ENCODE measurements around the gene GABRQ.

GABRQ gene

GRCh38 chrX:152637649-152638442 is at the start of gene GABRQ:
TSS of gene GABRQ (plus strand) at chrX:152637895. CDS start at chrX:152638203, 308 bp downstream.
- TF ChIP-seq, protein P1, sequence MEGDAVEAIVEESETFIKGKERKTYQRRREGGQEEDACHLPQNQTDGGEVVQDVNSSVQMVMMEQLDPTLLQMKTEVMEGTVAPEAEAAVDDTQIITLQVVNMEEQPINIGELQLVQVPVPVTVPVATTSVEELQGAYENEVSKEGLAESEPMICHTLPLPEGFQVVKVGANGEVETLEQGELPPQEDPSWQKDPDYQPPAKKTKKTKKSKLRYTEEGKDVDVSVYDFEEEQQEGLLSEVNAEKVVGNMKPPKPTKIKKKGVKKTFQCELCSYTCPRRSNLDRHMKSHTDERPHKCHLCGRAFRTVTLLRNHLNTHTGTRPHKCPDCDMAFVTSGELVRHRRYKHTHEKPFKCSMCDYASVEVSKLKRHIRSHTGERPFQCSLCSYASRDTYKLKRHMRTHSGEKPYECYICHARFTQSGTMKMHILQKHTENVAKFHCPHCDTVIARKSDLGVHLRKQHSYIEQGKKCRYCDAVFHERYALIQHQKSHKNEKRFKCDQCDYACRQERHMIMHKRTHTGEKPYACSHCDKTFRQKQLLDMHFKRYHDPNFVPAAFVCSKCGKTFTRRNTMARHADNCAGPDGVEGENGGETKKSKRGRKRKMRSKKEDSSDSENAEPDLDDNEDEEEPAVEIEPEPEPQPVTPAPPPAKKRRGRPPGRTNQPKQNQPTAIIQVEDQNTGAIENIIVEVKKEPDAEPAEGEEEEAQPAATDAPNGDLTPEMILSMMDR (IDR thresholded peaks at IDR 0.05; ENCODE audit: insufficient read depth, missing control alignments): no peak
- FAIRE-seq (no peak), DNase-seq (ENCODE audit: insufficient read length, low spot score) (no peak)

DNA sequence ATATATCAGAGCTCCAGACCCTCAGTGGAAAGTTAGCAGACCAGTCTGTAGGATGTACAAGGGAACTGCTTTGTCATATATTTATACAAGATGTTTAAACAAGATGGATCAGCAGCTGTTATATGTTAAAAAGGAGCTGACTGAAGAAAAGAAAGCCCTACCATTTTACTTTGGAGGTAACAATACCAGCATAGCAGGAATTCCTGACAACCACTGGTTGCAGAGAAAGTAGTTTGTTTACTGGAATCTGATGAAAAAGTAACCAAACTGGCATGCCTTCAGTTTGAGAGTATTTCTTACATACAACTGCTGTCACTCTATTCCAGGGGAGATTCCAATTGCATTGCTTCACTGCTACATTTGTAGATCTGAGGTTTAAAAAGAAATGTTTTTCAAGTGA is 49.5 kb upstream of the GABRQ start:
- DNase-seq (ENCODE audit: insufficient read length, low spot score): no peak
- TF ChIP-seq, protein P1 (IDR thresholded peaks at IDR 0.05; ENCODE audit: insufficient read depth, missing control alignments): no peak
- FAIRE-seq: no peak

DNA sequence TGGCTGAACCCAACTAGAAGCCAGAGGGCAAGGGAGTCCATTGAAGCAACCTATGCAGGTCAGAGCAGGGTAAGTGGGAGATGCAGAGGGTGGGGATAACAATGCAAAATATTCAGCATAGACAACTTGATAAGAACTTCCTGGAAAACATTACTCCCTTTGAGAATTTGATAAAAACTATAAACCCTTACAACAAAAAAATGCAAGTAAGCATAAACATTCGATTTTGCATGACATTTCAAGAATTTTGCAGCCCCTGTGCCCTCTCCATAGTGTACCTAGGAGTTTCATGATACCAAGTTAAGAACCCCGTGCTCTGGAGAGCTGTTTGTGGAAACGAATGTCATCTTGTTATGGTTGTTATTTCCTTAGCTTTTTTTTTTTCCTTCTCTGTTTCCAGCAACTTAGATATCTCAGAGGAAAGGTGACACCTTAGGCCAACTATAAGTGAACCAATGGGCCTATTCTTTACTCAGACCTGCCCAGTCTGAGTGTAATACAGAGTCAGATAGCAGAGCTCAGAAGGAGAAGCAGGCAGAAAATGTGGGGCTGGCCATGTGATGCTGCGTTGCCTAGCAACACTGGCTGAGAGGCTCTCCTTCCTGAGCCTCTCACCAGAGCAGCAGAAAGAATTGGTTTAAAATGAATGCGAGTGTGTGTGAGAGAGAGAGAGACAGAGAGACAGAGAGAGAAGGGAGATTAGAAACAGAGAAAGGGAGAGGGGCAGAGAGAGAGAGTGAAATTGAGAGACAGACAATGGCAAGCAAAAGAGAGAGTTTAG is 36.7 kb upstream of the GABRQ start:
- TF ChIP-seq, protein P1 (IDR thresholded peaks at IDR 0.05; ENCODE audit: insufficient read depth, missing control alignments): no peak
- DNase-seq (ENCODE audit: insufficient read length, low spot score) (no peak), FAIRE-seq (no peak)

DNA sequence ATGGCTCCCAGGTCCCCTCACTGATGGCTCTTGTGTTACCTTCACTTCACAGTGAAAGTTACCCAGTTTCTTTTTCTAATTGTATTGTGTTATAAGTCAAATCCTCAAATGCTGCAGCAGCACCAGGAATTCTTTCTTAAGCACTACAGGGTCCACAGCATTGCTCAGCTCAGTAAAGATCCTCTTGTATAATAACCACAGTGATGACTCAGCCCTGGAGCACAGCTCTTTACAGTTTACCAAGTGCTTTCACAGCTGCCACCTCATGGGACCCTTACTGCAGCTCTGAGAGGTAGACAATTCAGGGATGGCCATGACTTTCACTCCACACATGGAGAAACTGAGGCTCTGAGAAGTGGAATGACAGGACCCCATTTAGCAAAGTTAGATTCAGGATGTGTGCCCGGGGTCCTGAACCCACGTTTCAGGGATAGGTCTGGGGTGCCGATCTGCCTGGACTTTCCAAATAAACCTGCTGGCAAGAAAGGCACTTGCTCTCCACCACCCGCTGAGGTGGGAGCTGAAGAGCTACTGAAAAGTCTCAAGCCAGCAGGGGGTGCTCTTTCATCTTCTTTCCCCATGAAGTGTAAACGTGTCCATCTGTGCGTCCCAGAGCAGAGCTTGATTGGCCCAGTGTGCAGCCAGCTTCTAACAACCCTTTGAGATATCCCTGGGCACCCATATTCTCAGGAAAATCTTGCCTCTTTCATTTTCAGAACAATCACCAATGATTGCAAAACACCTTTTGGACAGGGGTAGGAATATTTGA is 35.7 kb upstream of the GABRQ start:
- DNase-seq (ENCODE audit: insufficient read length, low spot score) (no peak), FAIRE-seq (no peak)

DNA sequence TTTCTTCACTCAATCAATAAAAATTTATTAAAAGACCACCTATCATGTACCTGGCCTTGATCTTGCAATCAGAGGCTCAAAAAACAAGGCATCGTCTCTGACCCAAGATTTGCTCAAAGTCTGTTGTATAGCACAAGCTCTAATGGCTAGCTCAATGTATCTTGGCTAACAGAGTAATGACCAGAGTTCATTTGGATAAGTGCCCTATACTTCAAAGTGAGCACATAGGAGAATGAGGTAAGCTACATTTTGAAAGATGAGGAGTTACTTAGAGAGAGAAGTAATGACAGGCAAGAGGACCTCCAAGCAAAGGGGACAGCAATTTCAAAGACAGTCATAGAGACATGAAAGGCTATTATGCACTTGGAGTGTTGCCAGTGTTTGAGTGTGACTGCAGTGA is 22.9 kb upstream of the GABRQ start:
- DNase-seq (ENCODE audit: insufficient read length, low spot score): no peak
- TF ChIP-seq, protein P1 (IDR thresholded peaks at IDR 0.05; ENCODE audit: insufficient read depth, missing control alignments): no peak
- no peak for FAIRE-seq

More for the DNA sequence above, 35.7 kb upstream of the GABRQ start:
- TF ChIP-seq, protein P1 (IDR thresholded peaks at IDR 0.05; ENCODE audit: insufficient read depth, missing control alignments): peak; percentile 5

- TF ChIP-seq, protein P1 (IDR thresholded peaks at IDR 0.05; ENCODE audit: insufficient read depth, missing control alignments): no peak
- FAIRE-seq (no peak), DNase-seq (ENCODE audit: insufficient read length, low spot score) (no peak)
Measured at GRCh38 chrX:152619897-152620296, 17.8 kb upstream of the GABRQ start.

Measured in D721Med (cell line).